Measurements from ENCODE around the gene KANK4.

- no peak for TF ChIP-seq CTCF (conservative IDR thresholded peaks at IDR 0.05)
- TF ChIP-seq EZH2 (IDR thresholded peaks at IDR 0.05; ENCODE audit: low read depth) = no peak
Measured at GRCh38 chr1:62337706-62338631, 18.7 kb upstream of the KANK4 start.
